KOPT-K1 (cell line): Measurements from ENCODE around the gene GAPDH.

ENCODE experiments used
- H3K27ac ChIP-seq: fragments of 200-600 bp; sonication (generic); 2 replicates; pipeline ENCODE4 v1.5.1; 2016; ENCODE audit warnings: antibody characterized with exemption, mild to moderate bottlenecking, low read depth, low read length; ENCODE audit not compliant: poor library complexity, severe bottlenecking
- H3K36me3 ChIP-seq: fragments of 200-600 bp; sonication (generic); 2 replicates; pipeline ENCODE4 v1.5.1; 2017; ENCODE audit warnings: antibody characterized with exemption, mild to moderate bottlenecking, low read length, moderate library complexity; ENCODE audit not compliant: insufficient read depth
- H3K9me3 ChIP-seq: fragments of 200-600 bp; sonication (generic); 2 replicates; pipeline ENCODE4 v1.5.1; 2017; ENCODE audit warnings: antibody characterized with exemption, low read length, mild to moderate bottlenecking; ENCODE audit not compliant: insufficient read depth, poor library complexity, severe bottlenecking

The GAPDH gene

GRCh38 chr12:6523708-6524107, 10.6 kb upstream of the GAPDH start:
- Histone ChIP-seq H3K27ac (no peak overlapping the region), H3K9me3 (no peaks in the 10 kb centered on the region), H3K36me3 (peaks cover 100% of the 10 kb centered on the region)

GRCh38 chr12:6524648-6525047, 9.7 kb upstream of the GAPDH start:
- Histone ChIP-seq H3K9me3 (no peaks in the 10 kb centered on the region), H3K36me3 (peaks cover 100% of the 10 kb centered on the region), H3K27ac (no peak overlapping the region)

- Histone ChIP-seq H3K36me3 (peaks cover 100% of the 10 kb centered on the region), H3K27ac (no peak overlapping the region), H3K9me3 (no peaks in the 10 kb centered on the region)
Observed at GRCh38 chr12:6526201-6526600, 8.1 kb upstream of the GAPDH start.

- Histone ChIP-seq H3K27ac (no peak overlapping the region), H3K9me3 (no peaks in the 10 kb centered on the region), H3K36me3 (peaks cover 100% of the 10 kb centered on the region)
Observed at GRCh38 chr12:6526766-6527525, 7.4 kb upstream of the GAPDH start.

- Histone ChIP-seq H3K36me3 (peaks cover 99% of the 10 kb centered on the region), H3K27ac (no peak overlapping the region), H3K9me3 (no peaks in the 10 kb centered on the region)
Observed at GRCh38 chr12:6527711-6528110, 6.6 kb upstream of the GAPDH start.

- no peaks in the 10 kb centered on the region for H3K9me3 ChIP-seq
- H3K36me3 ChIP-seq: peaks cover 89% of the 10 kb centered on the region
- no peak overlapping the region for H3K27ac ChIP-seq
Observed at GRCh38 chr12:6528539-6529235, 5.6 kb upstream of the GAPDH start.

- H3K9me3 ChIP-seq: no peaks in the 10 kb centered on the region
- peaks cover 83% of the 10 kb centered on the region for H3K36me3 ChIP-seq
- no peak overlapping the region for H3K27ac ChIP-seq
Observed at GRCh38 chr12:6529291-6529737, 5.0 kb upstream of the GAPDH start.

GRCh38 chr12:6530576-6531260, 3.6 kb upstream of the GAPDH start:
- Histone ChIP-seq H3K27ac (no peak overlapping the region), H3K36me3 (peaks cover 80% of the 10 kb centered on the region), H3K9me3 (no peaks in the 10 kb centered on the region)

- Histone ChIP-seq H3K9me3 (no peaks in the 10 kb centered on the region), H3K36me3 (peaks cover 80% of the 10 kb centered on the region), H3K27ac (peak overlapping the region; percentile 99)
Observed at GRCh38 chr12:6532051-6532926, 2.0 kb upstream of the GAPDH start.

- no peaks in the 10 kb centered on the region for H3K9me3 ChIP-seq
- H3K36me3 ChIP-seq: peaks cover 80% of the 10 kb centered on the region
- peak overlapping the region; percentile 99 for H3K27ac ChIP-seq
Observed at GRCh38 chr12:6532927-6533652, 1.2 kb upstream of the GAPDH start.

GRCh38 chr12:6533653-6533922, 729 bp upstream of the GAPDH start:
- H3K36me3 ChIP-seq: peaks cover 80% of the 10 kb centered on the region
- H3K9me3 ChIP-seq: no peaks in the 10 kb centered on the region

GRCh38 chr12:6534695-6534944, 303 bp downstream of the GAPDH start:
- Histone ChIP-seq H3K36me3 (peaks cover 80% of the 10 kb centered on the region), H3K9me3 (no peaks in the 10 kb centered on the region), H3K27ac (peak overlapping the region; percentile 99)

More at GRCh38 chr12:6533653-6533922, 729 bp upstream of the GAPDH start:
- H3K27ac ChIP-seq: peak overlapping the region; percentile 99

GRCh38 chr12:6534945-6535696, 804 bp downstream of the GAPDH start:
- Histone ChIP-seq H3K27ac (peak overlapping the region; percentile 99), H3K36me3 (peaks cover 80% of the 10 kb centered on the region)

GRCh38 chr12:6535697-6535946, 1.3 kb downstream of the GAPDH start:
- Histone ChIP-seq H3K9me3 (no peaks in the 10 kb centered on the region), H3K27ac (peak overlapping the region; percentile 99), H3K36me3 (peaks cover 80% of the 10 kb centered on the region)

More at GRCh38 chr12:6534945-6535696, 804 bp downstream of the GAPDH start:
- no peaks in the 10 kb centered on the region for H3K9me3 ChIP-seq
